Measurements from ENCODE around the gene PTPRF. TPM values are rescaled to one million over a fixed set of nuclear protein-coding genes. Genes with fewer than 3 reads are reported as not detected.

The PTPRF gene
- total RNA-seq, 1 donor from 2014 or later, result not detected

DNA sequence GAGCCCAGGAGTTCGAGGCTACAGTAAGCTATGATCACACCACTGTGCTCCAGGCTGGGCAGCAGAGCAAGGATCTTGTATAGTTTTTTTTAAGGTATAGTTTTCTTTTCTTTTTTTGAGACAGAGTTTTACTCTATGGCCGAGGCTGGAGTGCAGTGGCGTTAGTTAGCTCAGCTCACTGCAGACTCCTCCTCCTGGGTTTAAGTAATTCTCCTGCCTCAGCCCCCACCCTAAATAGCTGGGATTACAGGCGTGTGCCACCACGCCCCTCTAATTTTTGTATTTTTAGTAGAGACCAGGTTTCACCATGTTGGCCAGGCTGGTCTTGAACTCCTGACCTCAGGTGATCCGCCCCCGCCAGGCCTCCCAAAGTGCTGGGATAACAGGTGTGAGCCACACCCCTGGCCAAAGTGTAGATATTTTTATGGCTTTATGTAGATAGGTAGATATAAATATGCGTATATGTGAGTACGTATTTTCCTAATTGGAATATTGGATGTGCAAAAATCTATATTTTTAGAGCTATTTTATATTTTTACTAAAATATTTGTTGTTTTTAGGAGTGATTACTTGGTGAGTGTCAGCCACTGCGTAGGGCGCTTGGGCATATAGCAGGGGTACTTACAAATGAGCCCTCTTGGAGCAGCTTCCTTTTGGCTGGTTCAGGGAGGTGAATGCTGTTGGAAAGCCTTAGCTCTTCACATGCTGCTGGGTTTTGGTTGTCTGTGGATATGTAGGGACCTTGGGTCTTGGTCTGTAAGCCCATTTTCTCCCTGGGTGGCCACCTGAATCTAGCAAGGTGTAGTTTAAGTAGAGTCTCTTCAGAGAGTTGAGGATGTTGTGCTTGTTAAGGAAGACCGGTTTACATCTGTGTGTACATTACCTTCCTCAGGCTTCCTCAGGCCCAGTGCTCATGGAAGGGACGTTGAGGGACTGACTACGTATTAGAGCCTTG, 128.8 kb downstream of the PTPRF start:
- no peaks in the 10 kb centered on the region for H3K27me3 Mint-ChIP-seq
- DNase-seq (no peak), ATAC-seq (ENCODE audit: low read depth) (no peak)
- H3K36me3 Mint-ChIP-seq (ENCODE audit: low read depth), result peaks cover 84% of the 10 kb centered on the region
- TF ChIP-seq CTCF (IDR thresholded peaks at IDR 0.05), result no peak
- peaks cover 5% of the 10 kb centered on the region for H3K4me1 Mint-ChIP-seq
- no peaks in the 10 kb centered on the region for H3K9me3 Mint-ChIP-seq
- intact Hi-C loops (cut with micrococcal nuclease), result no loop called here
- no peak overlapping the region for H3K27ac Mint-ChIP-seq
- CTCF ChIA-PET, result no interaction called here
- POLR2A ChIA-PET, result interaction anchor here (3.1 kb wide), 1 partner anchor 10 kb away, joined by 20 read pairs; the partner anchor contains the start of gene KDM4A
- no peak overlapping the region for H3K4me3 Mint-ChIP-seq

DNA sequence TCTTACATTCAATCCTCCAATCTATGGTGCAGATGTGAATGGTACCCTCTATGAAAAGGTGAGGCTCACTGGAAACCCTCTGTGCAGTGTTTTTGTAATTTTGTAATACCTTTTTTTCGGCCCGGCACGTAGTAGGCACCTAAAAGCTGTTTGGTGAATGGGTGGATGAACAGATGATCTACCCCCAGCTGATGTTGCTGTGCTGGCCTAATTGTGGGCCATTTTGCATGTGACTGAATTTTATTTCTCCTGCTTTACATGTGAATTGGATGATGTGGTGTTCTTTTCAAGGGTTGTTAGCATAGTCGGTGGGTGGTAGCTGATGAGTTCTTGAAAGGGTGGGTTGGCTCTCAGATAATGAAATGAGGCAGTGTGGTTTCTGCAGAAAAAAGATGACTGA, 129.7 kb downstream of the PTPRF start:
- DNase-seq (no peak), ATAC-seq (ENCODE audit: low read depth) (no peak)
- Mint-ChIP-seq H3K9me3 (no peaks in the 10 kb centered on the region), H3K4me3 (no peak overlapping the region), H3K27me3 (no peaks in the 10 kb centered on the region), H3K27ac (no peak overlapping the region), H3K4me1 (peaks cover 4% of the 10 kb centered on the region), H3K36me3 (ENCODE audit: low read depth) (peaks cover 83% of the 10 kb centered on the region)
- CTCF ChIA-PET, result no interaction called here
- POLR2A ChIA-PET, result interaction anchor here (3.1 kb wide), 1 partner anchor 11 kb away, joined by 20 read pairs; the partner anchor contains the start of gene KDM4A
- intact Hi-C loops (cut with micrococcal nuclease), result no loop called here
- TF ChIP-seq CTCF (IDR thresholded peaks at IDR 0.05), result no peak

- no peak for TF ChIP-seq CTCF (IDR thresholded peaks at IDR 0.05)
- Mint-ChIP-seq H3K27ac (no peak overlapping the region), H3K36me3 (ENCODE audit: low read depth) (peaks cover 91% of the 10 kb centered on the region), H3K4me1 (no peaks in the 10 kb centered on the region), H3K9me3 (no peaks in the 10 kb centered on the region), H3K27me3 (no peaks in the 10 kb centered on the region), H3K4me3 (no peak overlapping the region)
- DNase-seq, result no peak
- intact Hi-C loops (cut with micrococcal nuclease), result no loop called here
- CTCF ChIA-PET, result interaction anchor here (1.2 kb wide), 1 partner anchor 270 kb away, joined by 4 read pairs; the partner anchor contains the start of gene ARTN
- ATAC-seq (ENCODE audit: low read depth), result no peak
- POLR2A ChIA-PET, result no interaction called here
Observed at GRCh38 chr1:43664369-43664768, 133.7 kb downstream of the PTPRF start.

DNA sequence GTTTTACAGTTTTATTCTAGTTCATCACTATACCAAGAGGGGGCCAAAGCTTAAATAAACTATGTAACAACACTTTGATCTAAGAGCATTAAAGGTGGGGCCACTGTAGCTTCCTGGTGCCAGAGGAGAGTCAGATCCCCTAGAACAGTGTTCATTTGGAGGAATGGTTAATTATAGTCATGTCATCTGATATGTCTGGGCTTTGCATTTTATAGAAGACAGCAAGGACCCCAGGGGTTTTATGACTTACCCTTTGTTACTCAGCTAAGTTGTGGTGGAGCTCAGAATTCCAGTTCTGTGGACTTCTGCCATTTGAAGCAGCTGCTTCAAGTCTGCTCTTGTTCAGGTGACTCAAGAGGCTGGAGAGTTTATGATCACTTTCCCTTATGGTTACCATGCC, 135.9 kb downstream of the PTPRF start:
- intact Hi-C loops (cut with micrococcal nuclease), result no loop called here
- ChIA-PET POLR2A (interaction anchor here (0.6 to 1.0 kb wide), 2 partner anchors 10 to 17 kb away, joined by 4 to 6 read pairs; partner anchors contain the start of gene KDM4A), CTCF (no interaction called here)
- DNase-seq, result no peak
- TF ChIP-seq CTCF (IDR thresholded peaks at IDR 0.05), result no peak
- peaks cover 95% of the 10 kb centered on the region for H3K36me3 Mint-ChIP-seq (ENCODE audit: low read depth)
- no peak overlapping the region for H3K4me3 Mint-ChIP-seq
- H3K27ac Mint-ChIP-seq, result no peak overlapping the region
- no peaks in the 10 kb centered on the region for H3K4me1 Mint-ChIP-seq
- H3K9me3 Mint-ChIP-seq, result no peaks in the 10 kb centered on the region
- no peak for ATAC-seq (ENCODE audit: low read depth)
- no peaks in the 10 kb centered on the region for H3K27me3 Mint-ChIP-seq

- CTCF ChIA-PET, result no interaction called here
- intact Hi-C loops (cut with micrococcal nuclease), result no loop called here
- H3K36me3 Mint-ChIP-seq (ENCODE audit: low read depth), result peaks cover 92% of the 10 kb centered on the region
- no peak for TF ChIP-seq CTCF (IDR thresholded peaks at IDR 0.05)
- peaks cover 3% of the 10 kb centered on the region for H3K4me1 Mint-ChIP-seq
- H3K27me3 Mint-ChIP-seq, result no peaks in the 10 kb centered on the region
- POLR2A ChIA-PET, result no interaction called here
- H3K9me3 Mint-ChIP-seq, result no peaks in the 10 kb centered on the region
- H3K4me3 Mint-ChIP-seq, result no peak overlapping the region
- DNase-seq (no peak), ATAC-seq (ENCODE audit: low read depth) (no peak)
- no peak overlapping the region for H3K27ac Mint-ChIP-seq
Observed at GRCh38 chr1:43668956-43669355, 138.3 kb downstream of the PTPRF start.
